Stimulated activated CD8-positive, alpha-beta memory T cell treated with anti-CD3 and anti-CD28 coated beads, Interleukin-15, amount 100 ng/mL, for 1 hour (primary cell): ENCODE measurements around the gene TMEM121.
A peak's percentile ranks its signal among the peaks of the same experiment; 100 is the strongest.

Experiments
- DNase-seq: peaks from one replicate; pipeline ENCODE4 v3.0.0-alpha.2; 2020; ENCODE audit warnings: low read depth

Gene TMEM121

DNA sequence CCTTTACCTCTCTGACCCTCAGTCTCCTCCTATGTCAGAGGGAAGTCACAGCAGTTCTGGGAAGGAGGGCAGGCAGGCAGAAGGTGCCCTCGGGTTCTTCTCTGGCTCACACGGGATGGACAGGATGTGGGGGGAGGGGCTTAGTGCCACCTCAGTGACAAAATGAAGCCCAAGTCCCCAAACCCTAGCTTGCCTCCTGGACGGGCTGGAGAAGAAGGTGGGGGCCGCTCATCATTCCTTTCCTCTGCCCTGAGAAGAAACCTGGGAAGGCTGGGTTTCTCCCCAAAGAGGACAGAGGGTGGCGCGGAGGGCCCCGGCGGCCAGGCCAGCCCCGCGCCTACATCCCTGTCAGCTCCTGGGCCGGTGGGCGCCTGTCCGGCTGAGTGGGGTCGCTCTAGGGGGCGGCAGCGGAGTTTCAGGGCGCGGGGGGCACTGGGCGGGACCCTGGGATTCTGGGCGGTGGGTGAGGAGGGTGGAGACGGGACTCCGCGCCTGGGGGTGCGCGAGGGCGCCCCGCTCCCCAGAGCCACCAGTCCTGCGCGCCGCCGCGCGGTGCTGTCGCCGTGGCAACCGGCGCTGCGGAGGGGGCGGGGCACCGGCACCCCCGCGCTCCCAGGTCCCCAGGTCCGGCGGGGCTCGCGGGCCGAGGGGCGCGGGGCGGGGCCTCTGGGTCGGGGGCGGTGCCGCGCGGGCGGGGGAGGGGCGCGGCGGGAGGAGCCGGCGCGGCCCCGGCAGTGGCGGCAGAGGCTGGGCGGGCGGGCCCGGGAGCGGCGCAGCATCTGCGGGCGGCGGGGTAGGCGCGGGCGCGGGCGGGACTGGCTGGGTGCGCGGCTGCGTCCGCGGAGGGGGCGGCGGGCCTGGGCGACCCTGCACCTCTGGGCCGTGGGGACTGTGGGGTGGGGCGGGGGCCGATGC lies at the start of gene TMEM121:
Gene TMEM121 (plus strand): TSS at position 723 of the 915 bp plus-strand sequence. CDS start 2,252 bp downstream, outside the sequence.
- no peak for DNase-seq

DNA sequence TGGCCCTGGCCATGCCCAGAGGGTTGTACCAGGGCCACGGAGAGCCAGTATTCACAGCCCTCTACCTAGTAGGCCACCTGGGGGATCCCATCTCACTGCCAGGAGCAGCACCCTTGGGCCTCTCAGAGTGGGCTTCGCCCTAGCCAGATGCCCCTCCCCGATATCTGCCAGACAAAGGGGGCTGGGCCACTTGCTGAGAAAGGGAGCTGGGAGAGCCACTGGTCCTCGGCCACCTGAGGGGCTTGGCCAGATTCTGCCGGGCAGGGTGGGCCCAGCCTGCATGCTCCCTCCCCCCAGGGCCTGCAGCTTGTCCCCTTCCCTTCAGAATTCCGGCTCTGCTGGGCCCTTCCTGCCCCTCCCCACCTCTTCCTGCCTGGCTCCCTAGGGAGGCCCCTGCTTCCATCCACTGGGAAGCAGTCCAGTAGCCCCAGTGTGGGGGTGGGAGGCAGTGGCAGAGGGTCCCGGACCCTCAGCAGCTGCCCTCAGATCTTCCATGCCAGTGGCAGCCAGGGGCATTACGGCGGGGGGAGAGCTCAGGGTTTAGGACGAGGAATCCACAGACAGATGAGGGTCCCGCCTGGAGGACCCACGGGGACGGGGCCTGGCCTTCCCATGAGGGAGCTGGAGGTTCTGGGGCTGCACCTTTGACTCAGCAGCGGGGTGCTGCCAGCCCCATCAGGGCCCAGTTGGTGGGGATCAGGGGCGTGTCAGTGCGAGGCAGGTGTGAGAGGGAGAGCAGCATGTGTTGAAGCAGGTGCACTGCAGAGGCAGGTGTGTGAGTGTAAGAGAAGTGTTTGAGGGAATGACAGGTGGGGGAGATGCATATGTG lies 49.3 kb upstream of the TMEM121 start:
- DNase-seq, result no peak

DNA sequence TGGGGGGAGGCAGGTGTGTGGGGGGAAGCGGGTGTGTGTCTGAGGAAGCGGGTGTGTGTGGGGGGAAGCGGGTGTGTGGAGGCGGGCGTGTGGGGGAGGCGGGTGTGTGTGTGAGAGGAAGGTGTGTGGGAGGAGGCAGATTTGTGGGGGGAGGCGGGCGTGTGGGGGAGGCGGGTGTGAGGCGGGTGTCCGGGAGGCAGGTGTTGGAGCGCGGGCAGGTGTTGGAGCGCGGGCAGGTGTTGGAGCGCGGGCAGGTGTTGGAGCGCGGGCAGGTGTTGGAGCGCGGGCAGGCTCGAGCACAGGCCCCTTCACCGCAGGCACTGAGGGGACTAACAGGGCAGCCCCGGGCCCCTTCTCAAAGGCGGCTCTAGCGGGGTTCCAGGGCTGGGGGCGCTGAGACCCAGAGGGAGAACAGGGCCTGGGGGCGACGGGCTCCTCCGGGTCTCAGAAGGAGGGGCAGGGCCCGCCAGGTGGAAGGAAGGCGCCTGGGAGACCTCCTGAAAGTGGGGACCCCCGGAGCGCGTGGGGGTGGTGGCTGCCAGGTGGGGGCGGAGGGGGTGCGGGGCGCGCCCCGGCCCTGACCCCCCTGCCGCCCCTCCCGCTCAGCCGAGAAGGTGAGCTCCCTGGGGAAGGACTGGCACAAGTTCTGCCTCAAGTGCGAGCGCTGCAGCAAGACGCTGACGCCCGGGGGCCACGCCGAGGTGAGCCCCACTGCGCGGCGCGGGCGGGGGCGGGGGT lies 48.6 kb upstream of the TMEM121 start:
- peak; percentile 49 for DNase-seq

DNA sequence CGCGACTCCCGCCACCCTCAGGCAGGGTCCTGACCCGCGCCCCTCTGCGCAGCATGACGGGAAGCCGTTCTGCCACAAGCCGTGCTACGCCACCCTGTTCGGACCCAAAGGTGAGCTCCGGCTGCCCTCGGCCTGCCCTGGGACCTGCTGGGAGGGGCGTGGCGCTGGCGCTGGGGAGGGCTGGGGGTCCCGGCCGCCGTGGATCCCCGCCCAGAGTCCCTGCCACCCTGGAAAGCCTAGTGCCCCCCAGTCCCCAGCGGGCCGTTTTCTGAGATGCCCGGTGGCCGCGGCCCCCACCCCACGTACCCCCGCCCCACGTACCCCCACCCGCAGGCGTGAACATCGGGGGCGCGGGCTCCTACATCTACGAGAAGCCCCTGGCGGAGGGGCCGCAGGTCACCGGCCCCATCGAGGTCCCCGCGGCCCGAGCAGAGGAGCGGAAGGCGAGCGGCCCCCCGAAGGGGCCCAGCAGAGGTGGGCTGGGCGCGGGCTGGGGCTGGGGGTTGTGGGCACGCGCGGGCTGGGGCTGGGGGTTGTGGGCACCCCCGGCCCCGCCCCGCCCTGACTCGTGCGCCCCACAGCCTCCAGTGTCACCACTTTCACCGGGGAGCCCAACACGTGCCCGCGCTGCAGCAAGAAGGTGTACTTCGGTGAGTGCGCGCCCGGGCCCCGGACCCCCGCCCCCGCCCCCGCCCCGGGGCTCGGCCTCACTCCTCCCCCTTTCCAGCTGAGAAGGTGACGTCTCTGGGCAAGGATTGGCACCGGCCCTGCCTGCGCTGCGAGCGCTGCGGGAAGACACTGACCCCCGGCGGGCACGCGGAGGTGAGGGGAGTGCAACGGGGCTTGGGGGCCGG lies 47.8 kb upstream of the TMEM121 start:
- DNase-seq, result no peak

DNA sequence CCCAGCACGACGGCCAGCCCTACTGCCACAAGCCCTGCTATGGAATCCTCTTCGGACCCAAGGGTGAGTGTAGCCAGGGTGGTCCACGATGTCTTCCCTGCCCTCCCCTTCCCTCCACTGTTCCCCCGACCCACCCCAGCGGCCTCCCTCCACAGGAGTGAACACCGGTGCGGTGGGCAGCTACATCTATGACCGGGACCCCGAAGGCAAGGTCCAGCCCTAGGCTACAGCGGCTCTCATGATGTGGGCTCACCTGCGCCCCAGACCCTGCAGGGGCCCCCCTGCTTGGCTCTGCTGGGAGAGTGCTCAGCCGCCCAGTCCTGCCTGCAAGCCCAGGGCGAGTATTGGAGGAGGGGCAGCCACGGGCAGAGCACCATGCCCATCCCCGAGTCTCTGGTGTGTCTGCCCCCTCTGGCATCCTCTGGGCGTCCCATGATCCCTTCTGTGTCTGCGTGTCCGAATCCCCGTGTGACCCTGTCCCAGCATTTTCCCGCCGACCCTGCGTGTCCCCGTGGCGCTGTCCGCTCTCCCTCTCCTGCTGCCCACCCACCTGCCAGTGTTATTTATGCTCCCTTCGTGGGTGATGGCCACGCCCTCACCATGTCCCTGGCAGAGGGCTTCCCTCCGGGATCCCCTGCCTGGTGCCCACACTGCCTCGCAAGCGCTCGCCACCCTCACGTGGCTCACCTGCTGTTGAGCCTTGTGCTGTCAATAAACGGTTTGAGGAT lies 46.8 kb upstream of the TMEM121 start:
- DNase-seq, result no peak

DNA sequence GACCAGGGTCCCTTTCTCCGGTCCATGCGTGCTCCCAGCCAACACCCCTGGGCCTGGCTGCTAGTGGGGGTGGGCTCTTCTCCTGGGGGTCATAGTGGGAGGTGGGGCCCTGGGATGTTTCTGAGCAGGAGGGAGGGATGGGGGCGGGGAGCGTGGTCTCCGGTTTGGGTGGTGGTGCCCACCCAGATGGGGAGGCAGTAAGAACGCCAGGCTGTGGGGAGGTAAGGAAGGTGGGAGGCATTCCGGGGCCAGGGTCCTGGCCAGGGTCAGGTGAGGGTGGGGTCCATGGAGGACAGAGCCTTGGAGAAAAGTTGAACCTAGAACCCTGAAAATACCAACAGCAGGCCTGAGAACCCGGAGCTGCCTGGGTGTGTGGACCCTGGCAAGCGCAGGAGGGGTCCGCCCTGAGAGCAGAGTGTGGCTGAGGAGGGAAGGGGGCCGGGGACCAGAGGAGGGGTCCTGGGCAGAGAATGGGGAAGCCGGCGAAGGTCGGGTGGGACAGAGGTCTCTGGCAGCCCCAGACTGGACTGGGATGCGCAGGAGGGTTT lies 46.1 kb upstream of the TMEM121 start:
- no peak for DNase-seq

DNA sequence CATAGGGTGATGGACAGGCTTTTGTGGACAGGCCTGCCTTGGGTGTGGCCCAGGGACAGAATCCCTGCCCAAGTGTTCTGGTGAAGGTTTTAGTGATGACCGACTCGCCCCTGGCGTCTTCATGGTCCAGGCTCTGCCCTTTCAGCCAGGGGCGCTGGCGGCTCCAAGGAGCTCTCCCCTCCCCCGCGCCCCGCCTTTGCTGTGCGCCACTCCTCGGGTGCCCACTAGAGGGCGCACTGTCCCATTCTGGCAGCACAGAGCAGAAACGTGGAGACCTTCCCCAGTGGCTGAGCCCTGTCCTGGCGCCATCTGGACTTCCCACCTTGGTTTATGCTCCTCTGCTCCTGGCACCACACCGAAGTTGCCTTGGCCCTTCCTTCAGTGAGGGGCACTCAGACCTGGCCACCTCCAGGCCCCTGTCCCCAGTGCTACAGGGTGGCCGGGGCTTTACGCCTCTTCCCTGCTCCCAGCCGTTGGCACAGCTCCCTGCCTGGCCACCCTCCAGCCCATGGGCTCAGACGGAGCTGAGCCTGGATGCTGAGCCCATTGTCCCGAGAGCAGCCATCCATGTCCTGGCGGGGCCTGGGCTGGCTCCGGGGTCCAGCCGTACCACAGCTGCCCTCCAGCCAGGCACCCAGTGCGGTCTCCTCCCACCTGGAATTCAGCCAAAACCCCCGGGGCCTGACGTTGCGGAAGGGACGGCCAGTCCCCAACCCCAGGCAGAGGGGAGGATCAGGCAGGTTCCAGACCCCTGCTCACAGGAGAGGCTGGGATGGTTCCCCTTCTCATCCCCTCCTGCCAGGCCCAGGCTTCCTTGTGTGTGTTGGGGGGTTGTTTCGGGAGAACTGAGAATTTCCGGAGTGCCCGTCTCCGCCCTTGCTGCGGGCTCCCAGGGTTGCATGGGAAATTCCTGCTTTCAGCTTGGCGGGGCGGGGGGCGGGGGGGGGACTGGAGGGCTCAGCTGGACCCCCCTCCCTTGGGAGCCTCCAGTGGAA lies 45.3 kb upstream of the TMEM121 start:
- peak; percentile 88 for DNase-seq

DNA sequence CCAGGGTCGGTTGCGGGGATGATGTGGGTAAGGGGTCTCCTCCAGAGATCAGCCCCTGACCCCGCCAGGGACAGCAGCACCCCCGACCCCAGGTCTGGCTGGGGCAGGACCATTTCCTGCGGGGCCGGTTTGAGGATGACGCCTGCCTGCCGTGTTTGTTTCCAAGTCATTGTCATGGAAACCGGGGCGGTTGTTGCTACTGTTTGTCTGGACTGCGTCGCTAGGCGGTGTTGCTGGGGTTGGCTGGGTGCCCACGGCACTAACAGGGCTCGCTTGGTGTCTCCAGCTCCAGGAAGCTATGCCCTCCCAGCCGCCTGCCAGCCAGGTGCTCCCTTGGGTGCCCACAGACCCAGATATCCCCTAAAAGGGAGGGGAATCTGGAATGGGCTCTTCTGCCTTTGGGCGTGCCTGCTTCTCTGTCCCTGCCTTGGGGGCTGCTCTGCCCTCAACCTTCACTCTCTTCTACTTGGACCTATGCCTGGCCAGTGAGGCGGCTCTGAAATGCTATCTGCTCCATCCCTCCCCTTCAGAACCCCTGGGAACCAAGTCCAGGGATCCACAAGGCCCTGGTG lies 44.4 kb upstream of the TMEM121 start:
- peak; percentile 81 for DNase-seq

DNA sequence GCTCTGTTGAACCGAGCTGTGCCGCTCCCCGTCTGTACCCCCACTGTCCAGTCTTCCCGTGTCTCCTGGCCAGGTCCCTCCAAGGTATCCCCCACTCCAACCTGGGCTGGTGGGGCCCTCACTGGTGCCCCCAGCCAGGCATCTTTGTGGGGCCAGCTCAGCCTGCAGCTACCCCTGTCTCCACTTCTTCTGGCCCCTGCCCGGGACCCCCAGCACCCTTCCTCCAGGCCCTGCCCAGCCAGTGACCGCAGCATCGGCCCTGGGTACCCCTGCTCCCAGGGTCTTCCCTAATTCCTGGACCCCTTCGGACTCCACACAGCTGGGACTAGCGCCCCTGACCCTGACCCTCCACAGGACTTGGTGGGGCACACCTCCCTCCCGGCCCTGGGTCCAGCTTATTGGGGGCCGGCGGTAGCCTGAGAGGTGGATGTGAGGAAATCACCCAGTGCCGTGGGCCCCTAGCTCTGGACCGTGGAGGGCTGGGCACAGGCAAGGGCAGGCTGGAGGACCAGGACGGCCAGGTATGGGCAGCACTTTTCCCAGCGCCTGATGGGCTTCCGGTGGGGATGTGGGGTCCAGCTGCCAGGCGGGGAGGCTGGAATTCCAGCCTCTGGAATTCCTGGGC lies 43.8 kb upstream of the TMEM121 start:
- DNase-seq, result no peak

DNA sequence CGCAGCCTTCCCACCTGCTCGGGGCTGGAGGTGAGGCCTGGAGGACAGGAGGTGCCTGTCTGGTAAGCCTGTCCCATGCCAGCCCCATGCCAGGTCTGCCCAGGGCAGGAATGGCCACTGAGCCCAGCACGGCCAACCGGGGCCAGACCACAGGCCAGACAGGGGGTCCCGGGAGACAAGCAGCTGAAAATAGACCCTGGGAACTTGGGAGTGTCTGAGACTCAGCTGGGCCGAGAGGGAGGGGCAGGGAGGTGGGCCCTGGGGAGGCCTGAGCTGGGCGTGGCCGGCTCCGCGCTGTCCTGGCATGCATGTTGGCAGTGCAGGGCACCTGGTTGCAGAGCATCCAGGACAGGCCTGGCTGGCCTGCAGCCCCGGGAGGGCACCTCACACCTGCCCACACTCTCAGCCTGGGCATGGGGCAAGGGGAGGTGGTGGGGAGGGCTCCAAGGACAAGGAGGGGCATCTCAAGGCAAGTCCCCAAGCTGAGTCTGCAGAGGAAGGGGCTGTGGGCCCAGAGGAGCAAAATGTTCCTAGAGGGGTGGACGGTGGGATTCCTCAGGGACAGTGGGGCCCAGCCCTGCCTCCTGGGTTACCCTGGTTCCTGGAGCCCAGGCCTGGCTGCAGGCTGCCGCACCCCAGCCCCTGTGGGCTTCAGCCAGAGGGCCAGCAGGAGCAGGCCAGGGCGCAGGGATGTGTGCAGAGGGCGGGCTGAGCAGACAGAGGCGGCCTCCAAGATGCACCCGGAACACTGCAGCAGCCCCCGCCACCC lies 42.9 kb upstream of the TMEM121 start:
- no peak for DNase-seq

DNA sequence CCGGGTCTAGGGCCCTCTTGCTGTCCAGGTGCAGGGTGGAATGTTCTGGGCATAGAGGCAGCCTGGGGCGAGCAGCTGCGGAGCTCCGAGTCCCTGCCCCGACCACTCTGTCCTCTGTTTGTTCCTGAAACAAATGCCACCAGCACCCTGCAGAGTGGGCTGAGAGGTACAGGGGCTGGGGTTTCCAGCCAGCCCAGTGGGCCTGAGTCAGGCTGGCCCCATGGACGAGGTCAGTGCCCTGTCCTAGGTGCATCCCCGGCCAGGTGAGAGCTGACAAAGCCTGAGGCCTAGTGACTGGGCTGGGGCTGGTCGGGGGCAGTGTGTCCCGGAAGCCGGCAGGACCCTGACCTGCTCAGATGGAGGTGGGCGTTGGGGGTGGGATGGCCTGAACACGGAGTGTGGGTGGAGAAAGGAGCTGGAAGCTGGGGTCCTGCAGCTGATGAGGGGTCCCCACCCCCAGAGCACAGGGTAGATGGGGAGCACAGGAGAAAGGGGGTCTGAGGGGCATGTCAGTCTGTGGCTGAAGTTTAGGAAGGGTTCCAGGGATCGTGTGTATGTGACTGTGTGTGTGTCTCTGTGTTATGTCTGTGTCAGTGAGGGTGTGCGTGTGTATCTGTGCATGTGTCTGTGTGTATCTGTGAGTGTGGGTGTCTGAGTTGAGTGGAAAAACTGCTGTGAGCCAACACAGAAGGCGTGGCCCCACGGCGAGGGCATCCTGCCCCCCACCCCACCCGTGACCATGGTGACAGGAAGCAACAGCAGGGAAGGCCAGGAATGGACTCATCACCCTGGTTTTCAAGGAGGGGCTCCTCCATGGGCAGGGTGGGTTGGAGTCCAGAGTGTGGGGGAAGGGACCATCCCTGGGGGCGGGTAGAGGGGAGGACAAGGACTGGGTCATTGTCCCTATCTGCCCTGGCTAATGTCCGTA lies 42.0 kb upstream of the TMEM121 start:
- no peak for DNase-seq

DNA sequence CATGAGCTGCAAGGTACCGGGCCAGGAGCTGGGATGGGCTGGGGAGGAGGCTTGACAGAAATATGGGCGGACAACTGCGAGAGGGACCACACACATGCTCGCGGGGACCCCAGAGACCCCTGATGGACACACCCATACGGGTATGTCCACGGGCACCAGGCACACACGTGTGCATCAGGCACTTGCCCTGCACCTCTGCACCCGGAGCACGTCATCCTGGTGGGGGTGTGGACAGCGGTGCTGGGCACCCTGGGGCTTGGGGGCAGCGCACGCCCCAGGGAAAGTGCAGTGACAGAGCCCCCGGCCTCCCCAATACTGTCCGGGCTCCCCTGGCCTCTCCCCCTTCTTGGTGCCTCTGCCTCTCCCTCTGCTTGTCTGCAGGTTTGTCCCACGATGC lies 41.4 kb upstream of the TMEM121 start:
- no peak for DNase-seq

DNA sequence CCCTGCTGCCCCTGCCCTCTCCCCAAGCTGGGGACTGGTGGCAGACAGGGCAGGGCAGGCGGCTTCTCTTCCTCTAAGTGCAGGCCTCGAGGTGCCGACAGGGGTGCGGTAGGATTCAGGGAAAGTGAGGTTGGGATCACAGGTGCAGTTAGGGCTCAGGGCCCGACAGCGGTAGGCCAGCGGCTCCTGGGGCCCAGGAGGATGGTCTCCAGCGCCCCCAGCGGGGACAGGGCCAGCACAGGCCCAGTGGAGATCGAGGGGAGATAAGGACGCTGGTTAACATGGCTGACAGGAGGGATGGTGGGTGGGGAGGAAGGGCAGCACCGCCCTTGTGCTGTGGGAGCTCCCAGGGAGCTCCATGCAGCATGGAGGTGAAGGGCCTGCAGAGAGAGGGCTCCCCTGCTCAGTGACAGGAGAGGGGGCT lies 40.6 kb upstream of the TMEM121 start:
- DNase-seq, result no peak

DNA sequence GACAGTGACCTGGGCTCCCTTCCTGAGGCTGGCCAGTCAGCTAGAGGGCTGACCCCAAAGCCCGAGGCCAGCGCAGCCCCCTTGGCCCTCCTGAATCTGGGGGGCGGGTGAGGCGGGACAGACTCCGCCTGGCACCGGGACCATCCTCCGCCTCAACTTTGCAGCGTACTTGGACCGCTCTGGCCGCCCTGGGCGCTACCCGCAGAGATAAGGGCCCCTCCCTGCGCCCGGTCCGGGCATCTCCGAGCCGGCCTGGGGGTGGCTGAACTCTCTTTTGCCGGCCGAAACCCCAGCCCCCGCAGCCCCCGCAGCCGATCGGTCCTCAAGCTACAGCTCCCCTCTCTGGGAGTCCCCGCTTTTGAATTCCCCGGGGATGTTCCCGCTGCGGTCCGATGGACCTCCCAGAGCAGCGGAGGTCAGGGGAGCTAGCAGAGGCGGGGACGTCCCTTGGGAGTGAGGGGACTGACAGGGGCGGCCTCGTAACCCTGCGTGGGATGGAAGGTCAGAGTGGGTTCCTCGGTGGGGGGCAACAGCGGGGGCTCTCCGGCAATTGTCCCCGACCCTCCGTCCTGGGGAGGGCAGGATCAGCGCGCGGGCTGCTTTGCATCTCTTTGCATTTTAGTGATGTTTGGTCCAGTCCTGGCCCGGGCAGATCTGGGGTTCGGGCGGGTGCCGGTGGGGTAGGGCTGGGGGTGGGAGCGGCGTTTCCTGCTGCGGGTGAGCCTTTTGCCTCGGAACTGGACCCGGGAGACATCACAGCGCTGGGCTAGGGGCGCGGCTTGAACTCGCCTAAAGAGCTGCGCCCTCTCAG lies 40.0 kb upstream of the TMEM121 start, which contains the start of gene CRIP1:
Gene CRIP1 (plus strand): TSS at position 724 of the 811 bp plus-strand sequence. CDS start 374 bp downstream, outside the sequence.
- DNase-seq, result no peak

DNA sequence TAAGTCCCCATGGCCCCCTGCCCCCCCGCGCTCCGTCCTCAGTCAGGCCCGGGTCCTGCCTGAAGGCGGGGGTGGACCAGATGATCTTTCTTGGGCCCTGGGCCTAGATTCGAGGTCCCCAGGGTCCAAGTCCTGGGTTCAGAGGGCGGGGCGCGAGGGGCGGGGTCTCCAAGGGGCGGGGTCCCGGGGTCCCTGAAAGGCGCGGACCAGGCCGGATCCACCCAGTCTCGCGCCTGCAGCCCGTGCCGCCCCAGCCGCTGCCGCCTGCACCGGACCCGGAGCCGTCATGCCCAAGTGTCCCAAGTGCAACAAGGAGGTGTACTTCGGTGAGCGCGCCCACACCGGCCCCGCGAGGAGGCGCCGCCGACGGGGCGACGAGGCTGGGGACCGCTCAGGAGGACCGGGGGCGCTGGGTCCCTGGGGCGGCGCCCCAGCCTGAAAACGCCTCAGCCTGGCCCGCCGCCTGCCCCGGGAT lies 39.4 kb upstream of the TMEM121 start:
- DNase-seq, result peak; percentile 48
